Measurements from ENCODE around the gene NIN. TPM values are rescaled to one million over a fixed set of nuclear protein-coding genes. Genes with fewer than 3 reads are reported as not detected.

NIN gene
- total and polyA plus RNA-seq, 2 of the 4 experiments (the other 2 are of a cell fraction): 15.2 to 98.4 TPM

DNA sequence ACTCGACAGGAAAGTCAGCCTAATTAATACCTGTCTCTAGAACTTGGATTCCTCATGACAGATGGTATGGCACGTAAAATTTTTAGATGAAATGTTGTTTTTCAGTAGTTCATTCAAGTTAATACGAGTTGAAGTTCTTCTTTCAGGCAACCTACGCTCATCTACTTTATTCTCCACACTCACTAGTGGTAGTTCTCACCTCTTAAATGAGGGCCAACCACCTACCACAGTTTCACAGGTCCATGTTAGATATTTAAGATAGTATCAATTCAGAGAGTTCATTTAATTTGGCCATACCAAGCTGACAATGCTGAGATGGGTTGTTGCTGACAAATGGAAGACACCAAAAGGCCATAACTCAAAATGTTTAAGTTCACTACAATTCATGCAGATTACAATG, 50.6 kb downstream of the NIN start:
- no peak overlapping the region for H3K4ac ChIP-seq (ENCODE audit: low read depth, low read length)
- no peak overlapping the region for H3K4me3 ChIP-seq (ENCODE audit: insufficient read depth, low read depth, low read length)
- H3K18ac ChIP-seq (ENCODE audit: low read depth, low read length): no peak overlapping the region
- no peak overlapping the region for H2AFZ ChIP-seq (replicated peaks; ENCODE audit: low read length, poor library complexity)
- no CpG with 5 or more reads among the region's 4 CpGs for WGBS, 2 experiments (ENCODE audit: extremely low coverage in 2 of 2, insufficient read length in 1 of 2)
- H2BK5ac ChIP-seq (ENCODE audit: low read depth, low read length, poor library complexity, severe bottlenecking): no peak overlapping the region
- no peak overlapping the region for H2AK5ac ChIP-seq (ENCODE audit: low read depth, low read length)
- H2BK20ac ChIP-seq (ENCODE audit: low read depth, low read length): no peak overlapping the region
- peaks cover 4% of the 10 kb centered on the region for H3K9me1 ChIP-seq (ENCODE audit: insufficient read depth, low read length)
- H3K4me1 ChIP-seq (ENCODE audit: control insufficient read depth, insufficient read depth, low read length): peaks cover 5% of the 10 kb centered on the region
- intact Hi-C loops (cut with micrococcal nuclease): no loop called here
- no peak overlapping the region for H4K5ac ChIP-seq (ENCODE audit: low read depth, low read length)
- no peak overlapping the region for H3K27ac ChIP-seq (ENCODE audit: insufficient read depth, low read length)
- no peaks in the 10 kb centered on the region for H3K9me3 ChIP-seq (ENCODE audit: control insufficient read depth, insufficient read depth, low read length)
- H3K79me1 ChIP-seq (ENCODE audit: low read depth in 1 of 2, low read length in 2 of 2): peaks cover 6 to 27% of the 10 kb centered on the region in 2 experiments
- no TSS peak for BruUV-seq (replicated peaks)
- in situ Hi-C loops (cut with MboI; ENCODE audit: low sequenced_read_pairs): no loop called here
- TF ChIP-seq RFX5 (IDR thresholded peaks at IDR 0.05; ENCODE audit: low read depth, low read length) (no peak), MAZ (IDR thresholded peaks at IDR 0.05; ENCODE audit: borderline replicate concordance, low read depth, low read length) (no peak), CHD1 (IDR thresholded peaks at IDR 0.05; ENCODE audit: low read depth, low read length) (no peak)
- TF ChIP-seq, protein P1, sequence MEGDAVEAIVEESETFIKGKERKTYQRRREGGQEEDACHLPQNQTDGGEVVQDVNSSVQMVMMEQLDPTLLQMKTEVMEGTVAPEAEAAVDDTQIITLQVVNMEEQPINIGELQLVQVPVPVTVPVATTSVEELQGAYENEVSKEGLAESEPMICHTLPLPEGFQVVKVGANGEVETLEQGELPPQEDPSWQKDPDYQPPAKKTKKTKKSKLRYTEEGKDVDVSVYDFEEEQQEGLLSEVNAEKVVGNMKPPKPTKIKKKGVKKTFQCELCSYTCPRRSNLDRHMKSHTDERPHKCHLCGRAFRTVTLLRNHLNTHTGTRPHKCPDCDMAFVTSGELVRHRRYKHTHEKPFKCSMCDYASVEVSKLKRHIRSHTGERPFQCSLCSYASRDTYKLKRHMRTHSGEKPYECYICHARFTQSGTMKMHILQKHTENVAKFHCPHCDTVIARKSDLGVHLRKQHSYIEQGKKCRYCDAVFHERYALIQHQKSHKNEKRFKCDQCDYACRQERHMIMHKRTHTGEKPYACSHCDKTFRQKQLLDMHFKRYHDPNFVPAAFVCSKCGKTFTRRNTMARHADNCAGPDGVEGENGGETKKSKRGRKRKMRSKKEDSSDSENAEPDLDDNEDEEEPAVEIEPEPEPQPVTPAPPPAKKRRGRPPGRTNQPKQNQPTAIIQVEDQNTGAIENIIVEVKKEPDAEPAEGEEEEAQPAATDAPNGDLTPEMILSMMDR (conservative IDR thresholded peaks at IDR 0.05; ENCODE audit: low read depth, low read length): no peak
- no peak overlapping the region for H3K14ac ChIP-seq (replicated peaks; ENCODE audit: low read depth, low read length)
- H3K4me2 ChIP-seq (ENCODE audit: low read depth, low read length): no peak overlapping the region
- ATAC-seq (ENCODE audit: low read depth) (no peak), DNase-seq (no peak)
- no peak overlapping the region for H3K23ac ChIP-seq (ENCODE audit: low read depth, low read length)
- POLR2A ChIA-PET (ENCODE audit: unreplicated experiment): no interaction called here
- no peak overlapping the region for H4K91ac ChIP-seq (ENCODE audit: insufficient read depth, low read depth, low read length)
- CTCF ChIA-PET: interaction anchor here (1.1 kb wide), 1 partner anchor 80 kb away, joined by 3 read pairs; no protein-coding TSS in a partner anchor
- H4K8ac ChIP-seq (ENCODE audit: low read depth in 2 of 2, low read length in 2 of 2): no peak overlapping the region
- no peak overlapping the region for H3K9ac ChIP-seq (ENCODE audit: low read depth, low read length)
- peaks cover 4% of the 10 kb centered on the region for H3K36me3 ChIP-seq (ENCODE audit: control insufficient read depth, insufficient read depth, low read length)
- H4K20me1 ChIP-seq (ENCODE audit: insufficient read depth, low read length): no peaks in the 10 kb centered on the region
- no peak overlapping the region for H3K56ac ChIP-seq (ENCODE audit: extremely low read depth, insufficient read depth, low read length)
- no peak overlapping the region for H2AK9ac ChIP-seq (replicated peaks; ENCODE audit: low read depth, low read length, poor library complexity)
- H2BK15ac ChIP-seq (ENCODE audit: low read depth, low read length): no peak overlapping the region
- H3K27me3 ChIP-seq (ENCODE audit: control insufficient read depth, insufficient read depth, low read length): no peaks in the 10 kb centered on the region
- dilution Hi-C loops (cut with HindIII; ENCODE audit: low sequenced_read_pairs, unreplicated experiment): no loop called here
- H2BK120ac ChIP-seq (ENCODE audit: low read depth, low read length): no peak overlapping the region
